ENCODE data around the gene NIFK. TPM values are rescaled to one million over a fixed set of nuclear protein-coding genes. Genes with fewer than 3 reads are reported as not detected.

NIFK gene
- total and polyA plus RNA-seq, 2 donors (not counting 3 experiments of a cell fraction or from before 2014, with no cell fraction given), result 10.7 to 59.7 TPM

- intact Hi-C loops (cut with micrococcal nuclease) (no loop called here), dilution Hi-C loops (cut with MboI; ENCODE audit: extremely low pct_ligation_motif_present, low sequenced_read_pairs) (no loop called here)
- Histone ChIP-seq H3K27ac (ENCODE audit: insufficient read depth, low read depth, low read length) (no peak overlapping the region), H3K36me3 (ENCODE audit: control insufficient read depth in 2 of 2, extremely low read depth in 1 of 2, insufficient read depth in 2 of 2, low read length in 2 of 2) (peaks cover 20 to 22% of the 10 kb centered on the region in 2 experiments), H3K79me2 (ENCODE audit: control insufficient read depth, insufficient read depth, low read length) (no peaks in the 10 kb centered on the region), H4K20me1 (replicated peaks; ENCODE audit: control insufficient read depth, extremely low read depth, insufficient read depth, low read length) (no peaks in the 10 kb centered on the region), H3K27me3 (ENCODE audit: control insufficient read depth in 2 of 2, insufficient read depth in 2 of 2, low read length in 2 of 2) (no peaks in the 10 kb centered on the region), H3K9ac (replicated peaks; ENCODE audit: extremely low read depth, insufficient read depth, low read length) (no peak overlapping the region), H2AFZ (ENCODE audit: low read depth, low read length) (no peak overlapping the region), H3K4me3 (replicated peaks in 1 of 3; ENCODE audit: insufficient read depth in 1 of 3, low read depth in 1 of 3, low read length in 3 of 3) (no peak overlapping the region), H3K9me3 (replicated peaks; ENCODE audit: control insufficient read depth, insufficient read depth, low read length) (no peaks in the 10 kb centered on the region), H3K4me1 (ENCODE audit: control insufficient read depth, extremely low read depth, insufficient read depth, low read length) (peaks cover 2% of the 10 kb centered on the region), H3K9me1 (replicated peaks; ENCODE audit: control insufficient read depth, extremely low read depth, insufficient read depth, low read length) (no peaks in the 10 kb centered on the region), H3K4me2 (ENCODE audit: insufficient read depth, low read length) (no peak overlapping the region)
- DNase-seq (ENCODE audit: low read depth, low spot score), result no peak
- POLR2A ChIA-PET, result no interaction called here
- no peak for FAIRE-seq
- CTCF ChIA-PET, result no interaction called here
- TF ChIP-seq JUN (IDR thresholded peaks at IDR 0.05; ENCODE audit: borderline replicate concordance, insufficient read depth, insufficient read length, low read depth) (no peak), GATA2 (IDR thresholded peaks at IDR 0.05; ENCODE audit: insufficient read depth, insufficient read length, low read depth, low read length) (no peak)
- BruUV-seq (replicated peaks), result no TSS peak
Measured at GRCh38 chr2:121768143-121768755, 31.6 kb upstream of the NIFK start.

GRCh38 chr2:121766624-121767023, 29.9 kb upstream of the NIFK start:
- ChIA-PET POLR2A (no interaction called here), CTCF (no interaction called here)
- no peaks in the 10 kb centered on the region for H3K27me3 ChIP-seq (ENCODE audit: control insufficient read depth in 2 of 2, insufficient read depth in 2 of 2, low read length in 2 of 2)
- no peak overlapping the region for H3K4me3 ChIP-seq (replicated peaks in 1 of 3; ENCODE audit: insufficient read depth in 1 of 3, low read depth in 1 of 3, low read length in 3 of 3)
- H3K9me3 ChIP-seq (replicated peaks; ENCODE audit: control insufficient read depth, insufficient read depth, low read length), result no peaks in the 10 kb centered on the region
- no peaks in the 10 kb centered on the region for H3K9me1 ChIP-seq (replicated peaks; ENCODE audit: control insufficient read depth, extremely low read depth, insufficient read depth, low read length)
- no TSS peak for BruUV-seq (replicated peaks)
- H3K27ac ChIP-seq (ENCODE audit: insufficient read depth, low read depth, low read length), result no peak overlapping the region
- no peaks in the 10 kb centered on the region for H4K20me1 ChIP-seq (replicated peaks; ENCODE audit: control insufficient read depth, extremely low read depth, insufficient read depth, low read length)
- no peak overlapping the region for H3K9ac ChIP-seq (replicated peaks; ENCODE audit: extremely low read depth, insufficient read depth, low read length)
- no peak overlapping the region for H2AFZ ChIP-seq (ENCODE audit: low read depth, low read length)
- TF ChIP-seq CTCF (IDR thresholded peaks at IDR 0.05; ENCODE audit: extremely low read depth in 1 of 2, insufficient read depth in 1 of 2, low read depth in 1 of 2, low read length in 2 of 2) (no peak), POLR2A (IDR thresholded peaks at IDR 0.05; ENCODE audit: low read depth, low read length) (no peak)
- H3K4me1 ChIP-seq (ENCODE audit: control insufficient read depth, extremely low read depth, insufficient read depth, low read length), result no peaks in the 10 kb centered on the region
- no peak for DNase-seq (ENCODE audit: low read depth, low spot score)
- H3K4me2 ChIP-seq (ENCODE audit: insufficient read depth, low read length), result no peak overlapping the region
- H3K79me2 ChIP-seq (ENCODE audit: control insufficient read depth, insufficient read depth, low read length), result no peaks in the 10 kb centered on the region
- peaks cover 20 to 25% of the 10 kb centered on the region in 2 experiments for H3K36me3 ChIP-seq (ENCODE audit: control insufficient read depth in 2 of 2, extremely low read depth in 1 of 2, insufficient read depth in 2 of 2, low read length in 2 of 2)
- FAIRE-seq, result no peak
- dilution Hi-C loops (cut with MboI; ENCODE audit: extremely low pct_ligation_motif_present, low sequenced_read_pairs), result no loop called here
- intact Hi-C loops (cut with micrococcal nuclease), result no loop called here

Data from endothelial cell of umbilical vein (primary cell).